ENCODE results near the gene CERS4.
A peak's percentile ranks its signal among the peaks of the same experiment; 100 is the strongest.
"Not testable (repeated sequence)": the region's sequence is repeated elsewhere in the genome, so short reads cannot be mapped to it uniquely, and the experiment has no call there.

CERS4 gene

DNA sequence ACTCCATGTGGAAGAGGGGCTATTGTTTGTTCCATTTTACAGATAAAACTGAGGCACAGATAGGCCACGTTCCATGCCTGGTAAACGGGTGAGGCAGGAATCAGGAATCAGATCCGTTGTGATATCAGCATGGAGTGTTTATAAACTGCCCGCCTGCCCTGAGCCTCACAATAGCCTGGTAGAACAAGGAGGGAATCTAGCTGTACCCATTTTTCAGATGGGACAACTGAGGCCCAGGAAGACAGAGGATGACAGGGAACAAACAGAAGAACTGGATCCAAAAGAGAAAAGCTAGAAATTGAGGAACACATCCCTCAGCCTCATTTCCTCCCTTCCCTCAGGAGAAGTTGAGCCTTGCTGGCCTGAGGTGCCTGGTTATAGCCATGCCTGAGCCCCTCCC lies 32.5 kb downstream of the CERS4 start:
- FAIRE-seq: no peak
- no peak for DNase-seq (ENCODE audit: low spot score)

DNA sequence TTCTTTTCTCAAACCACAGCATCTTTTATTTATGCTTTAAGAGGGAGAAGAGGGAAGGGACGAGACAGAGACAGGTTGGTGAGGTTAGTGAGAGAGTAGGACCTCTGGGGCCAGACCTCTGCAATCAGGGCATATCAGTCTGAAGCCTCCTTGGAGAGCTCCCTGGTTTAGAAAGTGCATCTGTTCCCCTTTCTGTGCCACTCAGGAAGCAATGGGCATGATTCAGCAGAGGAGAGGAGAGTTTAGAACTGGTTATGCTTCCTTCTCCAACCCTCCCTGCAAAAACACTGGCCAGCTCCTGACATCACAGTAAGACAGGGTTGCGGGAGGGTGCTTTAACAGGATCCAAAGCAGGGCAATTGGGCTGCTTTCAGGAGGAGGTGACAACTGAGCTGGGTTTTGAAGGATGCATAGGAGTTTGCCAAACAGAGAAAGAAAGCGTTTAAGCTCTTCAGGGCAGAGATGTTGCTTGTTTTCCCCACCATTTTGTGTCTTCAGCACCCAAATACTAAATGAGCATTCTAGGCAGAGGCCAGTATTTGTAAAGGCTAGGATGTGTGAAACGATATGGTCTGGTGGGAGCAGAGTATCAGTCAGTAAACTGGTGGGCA lies 33.1 kb downstream of the CERS4 start:
- DNase-seq (ENCODE audit: low spot score) (no peak), FAIRE-seq (no peak)

DNA sequence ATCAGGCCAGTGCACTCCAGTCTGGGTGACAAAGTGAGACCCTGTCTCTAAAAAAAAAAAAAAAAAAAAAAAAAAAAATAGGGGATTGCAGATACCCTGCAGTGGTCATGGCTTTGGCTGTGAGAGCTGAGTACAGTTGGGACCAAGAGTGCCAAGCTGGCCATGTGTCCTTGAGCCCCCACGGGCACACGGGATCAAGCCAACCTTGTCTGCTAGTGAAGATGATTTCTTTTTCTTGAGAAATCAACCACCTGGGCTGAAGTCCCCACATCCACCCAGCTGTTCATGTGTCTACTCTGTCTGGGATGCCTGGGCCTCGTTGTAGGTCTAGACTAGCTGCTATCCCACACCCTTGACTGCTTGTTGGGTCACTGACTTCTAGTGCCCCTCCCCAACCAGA lies 34.0 kb downstream of the CERS4 start:
- FAIRE-seq (no peak), DNase-seq (ENCODE audit: low spot score) (no peak)

DNA sequence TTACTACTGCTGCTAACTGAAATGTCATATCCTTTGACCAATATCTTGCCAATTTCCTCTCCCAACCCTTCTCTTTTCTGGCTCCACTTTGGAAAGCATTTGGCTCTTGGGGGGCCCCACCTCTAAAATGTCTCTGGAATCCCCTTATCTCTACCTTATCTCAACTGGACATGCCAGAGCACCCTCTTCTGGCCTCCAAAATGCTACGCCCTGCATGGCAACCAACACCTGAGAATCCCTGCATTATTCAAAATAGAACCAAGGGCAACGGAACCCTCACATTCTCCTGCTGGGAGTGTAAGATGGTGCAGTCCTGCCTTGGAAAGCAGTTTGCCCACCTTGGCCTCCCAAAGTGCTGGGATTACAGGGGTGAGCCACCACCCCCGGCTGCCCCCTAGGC lies 35.3 kb downstream of the CERS4 start:
- FAIRE-seq (no peak), DNase-seq (ENCODE audit: low spot score) (no peak)

DNA sequence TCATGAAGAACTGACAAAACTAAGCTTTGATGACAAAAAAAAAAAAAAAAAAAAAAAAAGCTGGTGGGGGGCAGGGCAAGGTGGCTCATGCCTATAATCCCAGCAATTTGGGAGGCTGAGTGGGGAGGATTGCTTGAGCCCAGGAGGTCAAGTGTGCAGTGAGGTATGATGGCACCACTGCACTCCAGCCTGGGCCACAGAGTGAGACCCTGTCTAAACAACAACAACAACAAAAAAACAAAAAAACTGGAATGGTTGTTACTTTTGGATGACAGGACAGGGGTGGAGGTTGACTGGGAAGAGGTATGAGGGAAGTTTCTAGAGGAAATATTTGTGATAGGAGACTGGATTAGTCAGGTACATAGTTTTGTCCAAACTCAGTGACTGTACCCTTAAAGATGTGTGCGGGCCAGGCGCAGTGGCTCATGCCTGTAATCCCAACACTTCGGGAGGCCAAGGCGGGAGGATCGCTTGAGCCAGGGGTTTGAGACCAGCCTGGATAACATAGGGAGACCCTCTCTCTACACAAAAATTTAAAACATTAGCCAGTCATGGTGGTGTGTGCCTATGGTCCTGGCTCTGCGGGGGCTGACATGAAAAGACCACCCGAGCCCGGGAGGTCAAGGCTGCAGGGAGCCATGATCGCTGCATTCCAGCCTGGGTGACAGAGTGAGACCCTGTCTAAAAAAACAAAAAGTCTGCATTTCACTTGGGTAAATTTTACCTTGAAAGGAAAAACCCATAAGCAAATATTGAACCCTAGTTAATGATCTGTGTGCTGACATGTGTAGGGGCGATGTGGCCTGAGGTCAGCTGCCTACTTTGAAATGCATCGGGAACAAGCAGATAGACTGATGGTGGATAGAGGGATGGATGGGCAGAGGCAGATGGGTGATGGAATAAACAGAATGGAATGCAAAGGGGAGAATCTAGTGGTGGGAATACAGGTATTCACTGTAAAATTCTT lies 37.0 kb downstream of the CERS4 start:
- no peak for FAIRE-seq
- no peak for DNase-seq (ENCODE audit: low spot score)

GRCh38 chr19:8247129-8247890 lies 38.1 kb downstream of the CERS4 start:
- DNase-seq (ENCODE audit: low spot score); FAIRE-seq: not testable (repeated sequence)

DNA sequence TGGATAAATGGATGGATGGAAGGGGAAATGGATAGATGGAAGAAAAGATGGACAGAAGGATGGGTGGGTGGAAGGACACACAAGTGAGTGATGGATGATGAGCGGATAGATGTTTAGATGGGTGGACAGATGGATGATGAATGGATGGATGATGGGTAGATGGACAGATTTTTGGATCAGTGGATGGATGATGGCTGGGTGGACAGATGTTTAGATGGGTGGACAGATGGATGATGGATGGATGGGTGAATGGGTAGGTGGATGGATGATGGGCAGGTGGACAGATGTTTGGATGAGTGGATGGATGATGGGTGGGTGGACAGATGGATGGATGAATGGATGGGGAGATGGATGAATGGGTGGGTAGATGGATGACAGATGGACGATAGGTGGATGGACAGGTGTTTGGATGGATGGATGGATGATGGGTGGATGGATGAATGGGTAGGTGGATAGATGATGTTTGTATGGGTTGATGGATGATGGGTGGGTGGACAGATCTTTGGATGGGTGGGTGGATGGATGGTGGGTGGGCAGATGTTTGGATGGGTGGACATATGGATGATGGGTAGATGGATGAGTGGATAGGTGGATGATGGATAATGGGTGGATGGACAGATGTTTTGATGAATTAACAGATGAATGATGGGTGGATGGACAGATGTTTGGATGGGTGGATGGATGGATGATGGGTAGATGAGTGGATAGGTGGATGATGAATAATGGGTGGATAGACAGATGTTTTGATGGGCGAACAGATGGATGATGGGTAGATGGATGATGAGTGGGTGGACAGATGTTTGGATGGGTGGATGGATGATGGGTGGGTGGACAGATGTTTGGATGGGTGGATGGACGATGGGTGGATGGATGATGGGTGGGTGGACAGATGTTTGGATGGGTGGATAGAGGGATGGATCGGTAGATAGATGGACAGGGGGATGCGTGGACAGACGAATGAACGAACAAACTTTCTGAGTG lies 39.5 kb downstream of the CERS4 start:
- FAIRE-seq (no peak), DNase-seq (ENCODE audit: low spot score) (no peak)

GRCh38 chr19:8250596-8250995 lies 41.4 kb downstream of the CERS4 start:
- FAIRE-seq (no peak), DNase-seq (ENCODE audit: low spot score) (no peak)

DNA sequence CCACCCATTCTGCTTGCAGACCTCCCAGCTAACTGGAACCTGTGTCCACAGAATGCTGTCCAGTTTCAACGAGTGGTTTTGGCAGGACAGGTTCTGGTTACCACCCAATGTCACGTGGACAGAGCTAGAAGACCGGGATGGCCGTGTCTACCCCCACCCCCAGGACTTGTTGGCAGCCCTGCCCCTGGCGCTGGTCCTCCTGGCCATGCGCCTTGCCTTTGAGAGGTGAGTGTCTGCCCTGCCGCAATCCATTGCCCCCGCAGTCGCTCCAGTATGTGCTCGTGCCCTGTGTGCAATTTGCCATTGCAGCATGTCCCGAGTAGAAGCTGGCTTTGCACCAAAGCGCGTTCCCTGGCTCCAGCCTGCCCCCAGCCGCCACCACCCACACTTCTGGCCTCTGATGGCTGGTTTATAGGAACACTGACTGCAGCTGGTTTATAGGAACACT lies 41.9 kb downstream of the CERS4 start:
- FAIRE-seq (no peak), DNase-seq (ENCODE audit: low spot score) (no peak)

GRCh38 chr19:8252922-8253589 lies 43.9 kb downstream of the CERS4 start:
- DNase-seq (ENCODE audit: low spot score) (peak; percentile 77), FAIRE-seq (no peak)

DNA sequence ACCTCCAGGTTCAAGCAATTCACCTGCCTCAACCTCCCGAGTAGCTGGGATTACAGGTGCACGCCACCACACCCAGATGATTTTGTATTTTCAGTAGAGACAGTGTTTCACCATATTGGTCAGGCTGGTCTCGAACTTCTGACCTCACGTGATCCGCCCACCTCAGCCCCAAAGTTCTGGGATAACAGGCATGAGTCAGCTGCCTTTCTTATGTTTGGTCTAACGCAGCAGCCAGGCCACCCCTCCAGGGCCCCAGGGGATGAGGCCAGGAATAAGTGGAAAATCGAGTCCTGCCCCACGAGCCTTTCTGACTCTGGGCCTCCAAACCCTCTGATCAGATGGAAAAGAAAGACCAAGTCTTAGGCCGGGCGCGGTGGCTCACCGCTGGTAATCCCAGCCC lies 44.5 kb downstream of the CERS4 start:
- FAIRE-seq: no peak
- no peak for DNase-seq (ENCODE audit: low spot score)

GRCh38 chr19:8254286-8255001 lies 45.3 kb downstream of the CERS4 start:
- no peak for DNase-seq (ENCODE audit: low spot score)
- FAIRE-seq: no peak

DNA sequence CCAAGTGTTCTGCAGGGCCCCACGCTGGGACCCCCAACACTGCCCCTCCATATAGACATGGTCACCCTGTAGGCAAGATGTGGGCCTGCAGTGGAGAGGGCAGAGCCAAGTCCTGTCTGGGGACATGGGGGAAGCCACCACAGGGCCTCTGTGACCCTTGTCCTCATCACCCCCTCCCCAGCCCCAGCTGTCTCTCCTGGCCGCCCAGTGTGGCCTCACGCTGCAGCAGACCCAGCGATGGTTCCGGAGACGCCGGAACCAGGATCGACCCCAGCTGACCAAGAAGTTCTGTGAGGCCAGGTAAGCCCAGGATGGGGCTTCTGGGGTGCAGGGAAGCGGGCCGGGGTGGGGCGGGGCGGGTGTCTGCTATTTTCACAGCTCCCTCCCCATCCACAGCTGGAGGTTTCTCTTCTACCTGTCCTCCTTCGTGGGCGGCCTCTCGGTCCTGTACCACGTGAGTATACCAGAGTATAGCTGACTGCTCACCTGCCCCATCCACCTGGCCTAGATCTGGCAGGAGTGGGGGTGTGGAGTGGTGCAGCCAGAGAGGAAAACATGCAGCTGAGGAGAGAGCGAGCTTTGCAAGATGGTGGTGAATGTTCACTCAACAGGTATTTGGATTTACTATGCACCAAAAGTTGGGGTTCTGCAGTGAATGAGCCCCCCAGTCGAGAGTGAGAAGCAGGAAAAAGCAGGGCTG lies 46.4 kb downstream of the CERS4 start:
- no peak for DNase-seq (ENCODE audit: low spot score)
- FAIRE-seq: no peak

DNA sequence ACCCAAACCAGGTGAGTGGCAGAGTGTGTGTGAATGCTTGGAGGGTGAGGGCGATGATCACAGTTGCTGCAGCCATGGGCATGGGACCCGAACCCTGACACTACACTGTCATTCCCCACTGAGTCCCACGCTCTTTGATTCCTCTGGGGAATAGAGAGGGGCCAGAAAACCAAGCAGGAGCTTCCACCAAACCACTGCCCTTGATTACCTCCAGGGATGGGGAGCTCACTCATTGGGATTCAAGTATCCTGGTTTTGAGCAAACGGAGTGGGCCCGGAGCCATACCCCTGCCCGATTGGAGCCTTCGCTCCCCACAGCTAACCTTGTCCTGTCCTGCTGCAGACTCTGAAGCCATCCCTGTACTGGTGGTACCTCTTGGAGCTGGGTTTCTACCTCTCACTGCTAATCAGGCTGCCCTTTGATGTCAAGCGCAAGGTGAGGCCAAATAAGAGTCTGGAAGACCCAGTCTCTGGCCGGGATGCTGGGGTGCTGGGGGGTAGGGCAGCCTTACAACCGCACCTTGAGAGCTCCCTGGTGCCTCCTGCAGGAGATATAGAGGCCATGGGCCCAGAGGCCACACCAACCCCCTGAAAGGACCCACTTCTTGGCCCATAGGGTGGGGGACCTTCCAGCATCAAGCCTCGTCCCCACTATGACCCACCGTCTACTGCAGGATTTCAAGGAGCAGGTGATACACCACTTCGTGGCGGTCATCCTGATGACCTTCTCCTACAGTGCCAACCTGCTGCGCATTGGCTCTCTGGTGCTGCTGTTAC lies 47.3 kb downstream of the CERS4 start:
- FAIRE-seq: no peak
- DNase-seq (ENCODE audit: low spot score): no peak

GRCh38 chr19:8257052-8257443 lies 47.9 kb downstream of the CERS4 start:
- no peak for DNase-seq (ENCODE audit: low spot score)
- FAIRE-seq: no peak

- no peak for DNase-seq (ENCODE audit: low spot score)
- no peak for FAIRE-seq
These were observed 50.2 kb downstream of the CERS4 start for GRCh38 chr19:8259142-8259921.

DNA sequence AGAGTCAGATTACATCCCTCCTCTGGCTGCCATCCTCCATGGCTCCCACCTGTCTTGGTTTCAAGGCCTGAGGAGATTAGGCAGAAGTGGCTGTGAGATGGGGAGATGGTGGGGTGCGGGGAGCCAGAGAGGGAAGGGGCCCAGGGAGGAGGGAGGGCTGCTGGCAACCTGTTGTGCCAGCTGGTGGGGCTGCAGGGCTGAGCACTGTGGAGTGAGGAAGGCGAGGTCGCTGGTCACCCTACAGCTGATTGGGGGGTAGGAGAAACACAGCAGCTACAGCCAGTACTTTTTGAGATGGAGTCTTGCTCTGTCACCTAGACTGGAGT lies 50.7 kb downstream of the CERS4 start:
- DNase-seq (ENCODE audit: low spot score) (no peak), FAIRE-seq (no peak)

GRCh38 chr19:8261347-8261746 lies 52.2 kb downstream of the CERS4 start:
- FAIRE-seq (no peak), DNase-seq (ENCODE audit: low spot score) (no peak)

Data from urothelium cell line (cell line).